Sigmoid colon (tissue), 4 donors: Measurements from ENCODE around the gene VDR.

Experiments
- POLR2AphosphoS5 ChIP-seq, 4 donors: sonication (generic); formaldehyde crosslinking; IDR thresholded peaks; one replicate each; pipeline ENCODE4 v1.6.1; 2017; ENCODE audit warnings: antibody characterized with exemption in 4 of 4
- TF ChIP-seq, protein P1 (sequence below), 4 experiments: fragments of 450-650 bp in 3 of 4; fragments of 200-600 bp in 1 of 4; IDR thresholded peaks; one replicate each; pipeline ENCODE4 v1.5.1; 2016 to 2019; ENCODE audit warnings: antibody characterized with exemption in 4 of 4, mild to moderate bottlenecking in 3 of 4, moderate library complexity in 2 of 4

DNA sequence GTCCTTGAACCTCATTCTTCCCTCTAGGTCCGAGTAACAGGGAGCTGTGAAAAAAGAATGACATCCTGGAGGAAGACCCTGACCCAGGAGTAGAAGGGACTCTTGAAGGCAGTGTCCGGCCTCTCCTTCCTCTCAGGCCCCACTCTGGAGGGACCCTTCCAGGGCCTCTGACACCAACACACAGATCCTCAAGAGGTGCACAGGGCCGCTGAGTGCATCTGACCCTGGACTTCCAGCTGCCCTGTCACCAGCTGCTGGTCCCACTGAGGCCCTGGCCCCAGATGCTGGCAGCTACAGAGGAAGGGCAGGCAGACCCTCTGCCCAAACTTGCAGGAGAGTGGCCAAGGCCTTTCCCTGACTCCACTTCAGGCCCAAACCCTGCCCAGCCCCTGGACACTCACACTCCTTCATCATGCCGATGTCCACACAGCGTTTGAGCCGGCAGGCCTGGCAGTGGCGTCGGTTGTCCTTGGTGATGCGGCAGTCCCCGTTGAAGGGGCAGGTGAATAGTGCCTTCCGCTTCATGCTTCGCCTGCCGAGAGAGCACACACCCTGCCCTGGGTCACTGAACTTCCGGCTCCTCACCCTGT is 40.1 kb downstream of the VDR start:
- TF ChIP-seq POLR2AphosphoS5 (IDR thresholded peaks at IDR 0.05) = no peak
- TF ChIP-seq, protein P1, sequence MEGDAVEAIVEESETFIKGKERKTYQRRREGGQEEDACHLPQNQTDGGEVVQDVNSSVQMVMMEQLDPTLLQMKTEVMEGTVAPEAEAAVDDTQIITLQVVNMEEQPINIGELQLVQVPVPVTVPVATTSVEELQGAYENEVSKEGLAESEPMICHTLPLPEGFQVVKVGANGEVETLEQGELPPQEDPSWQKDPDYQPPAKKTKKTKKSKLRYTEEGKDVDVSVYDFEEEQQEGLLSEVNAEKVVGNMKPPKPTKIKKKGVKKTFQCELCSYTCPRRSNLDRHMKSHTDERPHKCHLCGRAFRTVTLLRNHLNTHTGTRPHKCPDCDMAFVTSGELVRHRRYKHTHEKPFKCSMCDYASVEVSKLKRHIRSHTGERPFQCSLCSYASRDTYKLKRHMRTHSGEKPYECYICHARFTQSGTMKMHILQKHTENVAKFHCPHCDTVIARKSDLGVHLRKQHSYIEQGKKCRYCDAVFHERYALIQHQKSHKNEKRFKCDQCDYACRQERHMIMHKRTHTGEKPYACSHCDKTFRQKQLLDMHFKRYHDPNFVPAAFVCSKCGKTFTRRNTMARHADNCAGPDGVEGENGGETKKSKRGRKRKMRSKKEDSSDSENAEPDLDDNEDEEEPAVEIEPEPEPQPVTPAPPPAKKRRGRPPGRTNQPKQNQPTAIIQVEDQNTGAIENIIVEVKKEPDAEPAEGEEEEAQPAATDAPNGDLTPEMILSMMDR (IDR thresholded peaks at IDR 0.05) = no peak
